HEK293 (cell line): ENCODE data around the gene NPC2.

ENCODE experiments used
- GLI2 ChIP-seq: fragments of 450-650 bp; formaldehyde crosslinking; IDR thresholded peaks from 2 replicates; pipeline ENCODE4; 2017; ENCODE audit warnings: missing biosample characterization, missing genetic modification characterization, low read depth, borderline replicate concordance
- ZNF155 ChIP-seq: fragments of 450-650 bp; formaldehyde crosslinking; IDR thresholded peaks from 2 replicates; pipeline ENCODE4 v1.5.1; 2016; ENCODE audit warnings: missing biosample characterization, missing genetic modification characterization
- ZNF223 ChIP-seq: fragments of 450-650 bp; formaldehyde crosslinking; IDR thresholded peaks from 2 replicates; pipeline ENCODE4 v1.5.1; 2016; ENCODE audit warnings: missing biosample characterization, missing genetic modification characterization
- ZNF24 ChIP-seq: fragments of 450-650 bp; formaldehyde crosslinking; IDR thresholded peaks from 2 replicates; pipeline ENCODE4 v1.5.1; 2016; ENCODE audit warnings: missing biosample characterization, missing genetic modification characterization
- ZNF341 ChIP-seq: fragments of 450-650 bp; formaldehyde crosslinking; IDR thresholded peaks from 2 replicates; pipeline ENCODE4; 2016; ENCODE audit warnings: low read depth, missing biosample characterization, missing genetic modification characterization
- ZNF416 ChIP-seq: fragments of 450-650 bp; formaldehyde crosslinking; IDR thresholded peaks from 2 replicates; pipeline ENCODE4 v1.5.1; 2016; ENCODE audit warnings: missing biosample characterization, missing genetic modification characterization
- ZNF558 ChIP-seq: fragments of 450-650 bp; formaldehyde crosslinking; IDR thresholded peaks from 2 replicates; pipeline ENCODE4 v1.5.1; 2016; ENCODE audit warnings: missing biosample characterization, missing genetic modification characterization
- ZNF561 ChIP-seq: fragments of 450-650 bp; IDR thresholded peaks from 2 replicates; pipeline ENCODE4 v1.5.1; 2018; ENCODE audit warnings: missing biosample characterization, missing genetic modification characterization, borderline replicate concordance
- TF ChIP-seq, protein P1 (sequence below): fragments of 450-650 bp; formaldehyde crosslinking; IDR thresholded peaks from 2 replicates; pipeline ENCODE4 v1.5.1; 2016; ENCODE audit warnings: missing biosample characterization, missing genetic modification characterization
- TF ChIP-seq, protein P2 (sequence below): fragments of 450-650 bp; formaldehyde crosslinking; IDR thresholded peaks from 2 replicates; pipeline ENCODE4 v1.5.1; 2016; ENCODE audit warnings: missing biosample characterization, missing genetic modification characterization
- TF ChIP-seq, protein P3 (sequence below): sonication (generic); formaldehyde crosslinking; IDR thresholded peaks from 2 replicates; pipeline ENCODE4 v1.8.1; 2022; ENCODE audit warnings: mild to moderate bottlenecking, moderate library complexity, missing genetic modification reagents
- TF ChIP-seq, protein P4 (sequence below): fragments of 450-650 bp; formaldehyde crosslinking; IDR thresholded peaks from 2 replicates; pipeline ENCODE4 v1.5.1; 2016; ENCODE audit warnings: missing biosample characterization, missing genetic modification characterization

DNA sequence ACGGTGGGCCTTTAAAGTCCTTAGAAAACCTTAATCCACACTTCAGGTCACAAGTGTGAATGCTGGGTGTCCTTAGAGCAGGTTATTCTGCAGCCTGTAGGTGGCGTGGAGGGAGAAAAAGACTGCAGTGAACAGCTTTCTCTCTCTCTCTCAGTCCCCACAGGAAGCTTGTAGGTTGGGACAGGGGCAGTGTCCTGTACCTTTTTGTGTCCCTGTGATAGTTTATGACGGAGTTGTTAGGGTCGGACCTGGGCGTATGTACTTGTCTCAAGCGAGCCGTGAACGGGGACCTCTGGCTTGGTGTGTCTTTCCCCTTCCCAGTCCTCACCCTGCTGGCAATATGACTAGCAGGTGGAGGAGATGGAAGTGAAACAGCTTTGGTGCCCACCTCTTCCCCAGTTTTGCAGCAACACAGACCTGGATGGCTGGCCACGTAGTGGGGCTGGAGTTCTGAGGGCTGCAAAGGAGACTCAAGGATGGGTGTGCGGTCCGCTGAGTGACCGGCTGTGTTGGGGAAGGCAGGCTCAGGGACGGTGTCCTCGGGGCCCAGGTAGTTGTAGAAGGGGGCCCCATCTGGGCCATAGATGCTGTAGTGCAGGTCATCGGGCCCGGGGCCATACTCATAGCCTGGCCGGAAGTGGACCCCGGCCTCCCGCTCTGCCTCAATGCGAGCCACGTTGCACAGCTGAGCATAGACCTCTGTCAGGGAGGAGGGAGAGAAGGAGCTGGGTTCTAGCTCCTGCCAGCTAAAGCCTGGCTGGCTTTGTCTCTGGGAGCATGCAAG is 9.3 kb upstream of the NPC2 start:
- TF ChIP-seq, protein P1, sequence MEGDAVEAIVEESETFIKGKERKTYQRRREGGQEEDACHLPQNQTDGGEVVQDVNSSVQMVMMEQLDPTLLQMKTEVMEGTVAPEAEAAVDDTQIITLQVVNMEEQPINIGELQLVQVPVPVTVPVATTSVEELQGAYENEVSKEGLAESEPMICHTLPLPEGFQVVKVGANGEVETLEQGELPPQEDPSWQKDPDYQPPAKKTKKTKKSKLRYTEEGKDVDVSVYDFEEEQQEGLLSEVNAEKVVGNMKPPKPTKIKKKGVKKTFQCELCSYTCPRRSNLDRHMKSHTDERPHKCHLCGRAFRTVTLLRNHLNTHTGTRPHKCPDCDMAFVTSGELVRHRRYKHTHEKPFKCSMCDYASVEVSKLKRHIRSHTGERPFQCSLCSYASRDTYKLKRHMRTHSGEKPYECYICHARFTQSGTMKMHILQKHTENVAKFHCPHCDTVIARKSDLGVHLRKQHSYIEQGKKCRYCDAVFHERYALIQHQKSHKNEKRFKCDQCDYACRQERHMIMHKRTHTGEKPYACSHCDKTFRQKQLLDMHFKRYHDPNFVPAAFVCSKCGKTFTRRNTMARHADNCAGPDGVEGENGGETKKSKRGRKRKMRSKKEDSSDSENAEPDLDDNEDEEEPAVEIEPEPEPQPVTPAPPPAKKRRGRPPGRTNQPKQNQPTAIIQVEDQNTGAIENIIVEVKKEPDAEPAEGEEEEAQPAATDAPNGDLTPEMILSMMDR (tag by site-specific recombination) = 0 out of 2 replicates have a peak, but pooled peaks have one; percentile 19
- TF ChIP-seq ZNF341 (tag by site-specific recombination) = no peak
- TF ChIP-seq, protein P2, sequence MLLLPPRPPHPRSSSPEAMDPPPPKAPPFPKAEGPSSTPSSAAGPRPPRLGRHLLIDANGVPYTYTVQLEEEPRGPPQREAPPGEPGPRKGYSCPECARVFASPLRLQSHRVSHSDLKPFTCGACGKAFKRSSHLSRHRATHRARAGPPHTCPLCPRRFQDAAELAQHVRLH = no peak
- TF ChIP-seq ZNF155 (tag by site-specific recombination) = no peak
- no peak for TF ChIP-seq GLI2
- no peak for TF ChIP-seq ZNF24 (tag by site-specific recombination)
- TF ChIP-seq, protein P3, sequence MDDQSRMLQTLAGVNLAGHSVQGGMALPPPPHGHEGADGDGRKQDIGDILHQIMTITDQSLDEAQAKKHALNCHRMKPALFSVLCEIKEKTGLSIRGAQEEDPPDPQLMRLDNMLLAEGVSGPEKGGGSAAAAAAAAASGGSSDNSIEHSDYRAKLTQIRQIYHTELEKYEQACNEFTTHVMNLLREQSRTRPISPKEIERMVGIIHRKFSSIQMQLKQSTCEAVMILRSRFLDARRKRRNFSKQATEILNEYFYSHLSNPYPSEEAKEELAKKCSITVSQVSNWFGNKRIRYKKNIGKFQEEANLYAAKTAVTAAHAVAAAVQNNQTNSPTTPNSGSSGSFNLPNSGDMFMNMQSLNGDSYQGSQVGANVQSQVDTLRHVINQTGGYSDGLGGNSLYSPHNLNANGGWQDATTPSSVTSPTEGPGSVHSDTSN (CRISPR knock-in tag) = no peak
- no peak for TF ChIP-seq ZNF416
- TF ChIP-seq ZNF223 (tag by site-specific recombination) = no peak
- TF ChIP-seq ZNF558 = no peak
- TF ChIP-seq ZNF561 (tag by site-specific recombination) = no peak
- TF ChIP-seq, protein P4, sequence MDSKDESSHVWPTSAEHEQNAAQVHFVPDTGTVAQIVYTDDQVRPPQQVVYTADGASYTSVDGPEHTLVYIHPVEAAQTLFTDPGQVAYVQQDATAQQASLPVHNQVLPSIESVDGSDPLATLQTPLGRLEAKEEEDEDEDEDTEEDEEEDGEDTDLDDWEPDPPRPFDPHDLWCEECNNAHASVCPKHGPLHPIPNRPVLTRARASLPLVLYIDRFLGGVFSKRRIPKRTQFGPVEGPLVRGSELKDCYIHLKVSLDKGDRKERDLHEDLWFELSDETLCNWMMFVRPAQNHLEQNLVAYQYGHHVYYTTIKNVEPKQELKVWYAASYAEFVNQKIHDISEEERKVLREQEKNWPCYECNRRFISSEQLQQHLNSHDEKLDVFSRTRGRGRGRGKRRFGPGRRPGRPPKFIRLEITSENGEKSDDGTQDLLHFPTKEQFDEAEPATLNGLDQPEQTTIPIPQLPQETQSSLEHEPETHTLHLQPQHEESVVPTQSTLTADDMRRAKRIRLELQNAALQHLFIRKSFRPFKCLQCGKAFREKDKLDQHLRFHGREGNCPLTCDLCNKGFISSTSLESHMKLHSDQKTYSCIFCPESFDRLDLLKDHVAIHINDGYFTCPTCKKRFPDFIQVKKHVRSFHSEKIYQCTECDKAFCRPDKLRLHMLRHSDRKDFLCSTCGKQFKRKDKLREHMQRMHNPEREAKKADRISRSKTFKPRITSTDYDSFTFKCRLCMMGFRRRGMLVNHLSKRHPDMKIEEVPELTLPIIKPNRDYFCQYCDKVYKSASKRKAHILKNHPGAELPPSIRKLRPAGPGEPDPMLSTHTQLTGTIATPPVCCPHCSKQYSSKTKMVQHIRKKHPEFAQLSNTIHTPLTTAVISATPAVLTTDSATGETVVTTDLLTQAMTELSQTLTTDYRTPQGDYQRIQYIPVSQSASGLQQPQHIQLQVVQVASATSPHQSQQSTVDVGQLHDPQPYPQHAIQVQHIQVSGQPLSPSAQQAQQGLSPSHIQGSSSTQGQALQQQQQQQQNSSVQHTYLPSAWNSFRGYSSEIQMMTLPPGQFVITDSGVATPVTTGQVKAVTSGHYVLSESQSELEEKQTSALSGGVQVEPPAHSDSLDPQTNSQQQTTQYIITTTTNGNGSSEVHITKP (tag by site-specific recombination) = no peak
